Measurements from ENCODE around the gene C1GALT1. TPM values are rescaled to one million over a fixed set of nuclear protein-coding genes. Genes with fewer than 3 reads are reported as not detected.

Gene C1GALT1
- total and polyA plus RNA-seq, 2 experiments from 2014 or later = 58.2 to 203 TPM

DNA sequence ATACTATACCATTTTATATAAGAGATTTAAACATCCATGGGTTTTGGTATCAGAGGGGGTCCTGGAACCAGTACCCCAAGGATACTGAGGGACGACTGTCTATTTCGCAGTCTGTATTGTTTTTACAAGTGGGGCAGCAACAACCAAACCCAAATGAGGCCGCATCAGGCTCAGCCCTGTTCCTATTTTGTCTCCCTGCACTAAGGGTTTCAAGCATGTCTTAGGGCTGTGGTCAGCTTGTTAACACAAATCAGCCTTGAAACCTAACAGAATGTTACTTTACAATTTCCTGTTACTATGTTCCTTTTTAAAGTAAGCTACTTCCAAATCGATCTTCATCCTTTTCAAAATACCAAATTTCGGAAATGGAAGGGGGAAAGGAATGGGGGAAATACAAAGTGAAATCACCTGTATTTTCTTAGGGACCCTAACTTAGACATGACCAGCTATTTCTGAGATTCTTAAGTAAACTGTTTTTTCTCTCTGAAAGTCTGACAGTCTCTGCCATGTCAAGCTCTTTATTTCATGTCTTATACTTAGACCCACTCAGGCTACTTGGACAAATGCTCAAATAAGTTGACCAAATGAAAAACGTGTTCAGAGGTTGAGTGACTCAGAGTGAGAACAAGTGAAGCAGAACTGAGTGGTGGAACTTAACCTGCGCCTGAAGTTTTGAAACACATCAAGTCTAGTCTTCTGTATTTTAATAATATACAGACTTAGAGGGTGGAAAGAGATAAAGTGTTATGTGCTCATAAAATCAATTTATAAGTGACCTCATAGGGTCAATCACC is 75.8 kb downstream of the C1GALT1 start:
- Histone ChIP-seq H3K9me2 (ENCODE audit: insufficient read depth) (no peaks in the 10 kb centered on the region; the same call in 1 of the 2 replicates), H3K36me3 (ENCODE audit: insufficient read depth) (no peaks in the 10 kb centered on the region), H3K27ac (ENCODE audit: low read depth) (peak overlapping the region; percentile 46; the same call in 1 of the 2 replicates), H4K20me1 (replicated peaks; ENCODE audit: insufficient read depth) (no peaks in the 10 kb centered on the region), H3K4me3 (no peak overlapping the region), H3K4me2 (peak overlapping the region; percentile 67; the same call in 1 of the 2 replicates), H3K79me2 (replicated peaks; ENCODE audit: insufficient read depth) (no peaks in the 10 kb centered on the region), H3K4me1 (ENCODE audit: insufficient read depth) (peaks cover 22% of the 10 kb centered on the region), H3K27me3 (ENCODE audit: insufficient read depth) (no peaks in the 10 kb centered on the region), H2AFZ (no peak overlapping the region), H3F3A (replicated peaks; ENCODE audit: low read depth) (no peaks in the 10 kb centered on the region)
- no peak; the same call in 2 of the 3 replicates for ATAC-seq
- Mint-ChIP-seq H3K36me3 (ENCODE audit: low read depth) (peaks cover 4% of the 10 kb centered on the region; the same call in 2 of the 3 replicates), H3K4me1 (peaks cover 31% of the 10 kb centered on the region), H3K27ac (0 out of 2 replicates have a peak overlapping the region, but pooled peaks have one; percentile 11), H3K27me3 (ENCODE audit: insufficient read depth, low read depth, poor library complexity) (no peaks in the 10 kb centered on the region), H3K4me3 (no peak overlapping the region), H3K9me3 (no peaks in the 10 kb centered on the region)
- TF ChIP-seq, protein P1, sequence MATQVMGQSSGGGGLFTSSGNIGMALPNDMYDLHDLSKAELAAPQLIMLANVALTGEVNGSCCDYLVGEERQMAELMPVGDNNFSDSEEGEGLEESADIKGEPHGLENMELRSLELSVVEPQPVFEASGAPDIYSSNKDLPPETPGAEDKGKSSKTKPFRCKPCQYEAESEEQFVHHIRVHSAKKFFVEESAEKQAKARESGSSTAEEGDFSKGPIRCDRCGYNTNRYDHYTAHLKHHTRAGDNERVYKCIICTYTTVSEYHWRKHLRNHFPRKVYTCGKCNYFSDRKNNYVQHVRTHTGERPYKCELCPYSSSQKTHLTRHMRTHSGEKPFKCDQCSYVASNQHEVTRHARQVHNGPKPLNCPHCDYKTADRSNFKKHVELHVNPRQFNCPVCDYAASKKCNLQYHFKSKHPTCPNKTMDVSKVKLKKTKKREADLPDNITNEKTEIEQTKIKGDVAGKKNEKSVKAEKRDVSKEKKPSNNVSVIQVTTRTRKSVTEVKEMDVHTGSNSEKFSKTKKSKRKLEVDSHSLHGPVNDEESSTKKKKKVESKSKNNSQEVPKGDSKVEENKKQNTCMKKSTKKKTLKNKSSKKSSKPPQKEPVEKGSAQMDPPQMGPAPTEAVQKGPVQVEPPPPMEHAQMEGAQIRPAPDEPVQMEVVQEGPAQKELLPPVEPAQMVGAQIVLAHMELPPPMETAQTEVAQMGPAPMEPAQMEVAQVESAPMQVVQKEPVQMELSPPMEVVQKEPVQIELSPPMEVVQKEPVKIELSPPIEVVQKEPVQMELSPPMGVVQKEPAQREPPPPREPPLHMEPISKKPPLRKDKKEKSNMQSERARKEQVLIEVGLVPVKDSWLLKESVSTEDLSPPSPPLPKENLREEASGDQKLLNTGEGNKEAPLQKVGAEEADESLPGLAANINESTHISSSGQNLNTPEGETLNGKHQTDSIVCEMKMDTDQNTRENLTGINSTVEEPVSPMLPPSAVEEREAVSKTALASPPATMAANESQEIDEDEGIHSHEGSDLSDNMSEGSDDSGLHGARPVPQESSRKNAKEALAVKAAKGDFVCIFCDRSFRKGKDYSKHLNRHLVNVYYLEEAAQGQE (IDR thresholded peaks at IDR 0.05; ENCODE audit: unreplicated experiment) = no peak
- TF ChIP-seq EZH2 (IDR thresholded peaks at IDR 0.05; ENCODE audit: low read depth, unreplicated experiment) (no peak), STAT1 (IDR thresholded peaks at IDR 0.05; ENCODE audit: unreplicated experiment) (no peak), ZNF114 (CRISPR knock-in tag; IDR thresholded peaks at IDR 0.05) (no peak), NANOG (IDR thresholded peaks at IDR 0.05; ENCODE audit: borderline replicate concordance) (no peak), EZH2phosphoT487 (IDR thresholded peaks at IDR 0.05; ENCODE audit: unreplicated experiment) (no peak), JUNB (IDR thresholded peaks at IDR 0.05; ENCODE audit: unreplicated experiment) (no peak), POLR2AphosphoS5 (IDR thresholded peaks at IDR 0.05; ENCODE audit: low read depth) (no peak), ZNF331 (CRISPR knock-in tag; IDR thresholded peaks at IDR 0.05; ENCODE audit: low read depth) (no peak), CREB1 (CRISPR knock-in tag; IDR thresholded peaks at IDR 0.05; ENCODE audit: low read depth) (no peak)
- TF ChIP-seq, protein P2, sequence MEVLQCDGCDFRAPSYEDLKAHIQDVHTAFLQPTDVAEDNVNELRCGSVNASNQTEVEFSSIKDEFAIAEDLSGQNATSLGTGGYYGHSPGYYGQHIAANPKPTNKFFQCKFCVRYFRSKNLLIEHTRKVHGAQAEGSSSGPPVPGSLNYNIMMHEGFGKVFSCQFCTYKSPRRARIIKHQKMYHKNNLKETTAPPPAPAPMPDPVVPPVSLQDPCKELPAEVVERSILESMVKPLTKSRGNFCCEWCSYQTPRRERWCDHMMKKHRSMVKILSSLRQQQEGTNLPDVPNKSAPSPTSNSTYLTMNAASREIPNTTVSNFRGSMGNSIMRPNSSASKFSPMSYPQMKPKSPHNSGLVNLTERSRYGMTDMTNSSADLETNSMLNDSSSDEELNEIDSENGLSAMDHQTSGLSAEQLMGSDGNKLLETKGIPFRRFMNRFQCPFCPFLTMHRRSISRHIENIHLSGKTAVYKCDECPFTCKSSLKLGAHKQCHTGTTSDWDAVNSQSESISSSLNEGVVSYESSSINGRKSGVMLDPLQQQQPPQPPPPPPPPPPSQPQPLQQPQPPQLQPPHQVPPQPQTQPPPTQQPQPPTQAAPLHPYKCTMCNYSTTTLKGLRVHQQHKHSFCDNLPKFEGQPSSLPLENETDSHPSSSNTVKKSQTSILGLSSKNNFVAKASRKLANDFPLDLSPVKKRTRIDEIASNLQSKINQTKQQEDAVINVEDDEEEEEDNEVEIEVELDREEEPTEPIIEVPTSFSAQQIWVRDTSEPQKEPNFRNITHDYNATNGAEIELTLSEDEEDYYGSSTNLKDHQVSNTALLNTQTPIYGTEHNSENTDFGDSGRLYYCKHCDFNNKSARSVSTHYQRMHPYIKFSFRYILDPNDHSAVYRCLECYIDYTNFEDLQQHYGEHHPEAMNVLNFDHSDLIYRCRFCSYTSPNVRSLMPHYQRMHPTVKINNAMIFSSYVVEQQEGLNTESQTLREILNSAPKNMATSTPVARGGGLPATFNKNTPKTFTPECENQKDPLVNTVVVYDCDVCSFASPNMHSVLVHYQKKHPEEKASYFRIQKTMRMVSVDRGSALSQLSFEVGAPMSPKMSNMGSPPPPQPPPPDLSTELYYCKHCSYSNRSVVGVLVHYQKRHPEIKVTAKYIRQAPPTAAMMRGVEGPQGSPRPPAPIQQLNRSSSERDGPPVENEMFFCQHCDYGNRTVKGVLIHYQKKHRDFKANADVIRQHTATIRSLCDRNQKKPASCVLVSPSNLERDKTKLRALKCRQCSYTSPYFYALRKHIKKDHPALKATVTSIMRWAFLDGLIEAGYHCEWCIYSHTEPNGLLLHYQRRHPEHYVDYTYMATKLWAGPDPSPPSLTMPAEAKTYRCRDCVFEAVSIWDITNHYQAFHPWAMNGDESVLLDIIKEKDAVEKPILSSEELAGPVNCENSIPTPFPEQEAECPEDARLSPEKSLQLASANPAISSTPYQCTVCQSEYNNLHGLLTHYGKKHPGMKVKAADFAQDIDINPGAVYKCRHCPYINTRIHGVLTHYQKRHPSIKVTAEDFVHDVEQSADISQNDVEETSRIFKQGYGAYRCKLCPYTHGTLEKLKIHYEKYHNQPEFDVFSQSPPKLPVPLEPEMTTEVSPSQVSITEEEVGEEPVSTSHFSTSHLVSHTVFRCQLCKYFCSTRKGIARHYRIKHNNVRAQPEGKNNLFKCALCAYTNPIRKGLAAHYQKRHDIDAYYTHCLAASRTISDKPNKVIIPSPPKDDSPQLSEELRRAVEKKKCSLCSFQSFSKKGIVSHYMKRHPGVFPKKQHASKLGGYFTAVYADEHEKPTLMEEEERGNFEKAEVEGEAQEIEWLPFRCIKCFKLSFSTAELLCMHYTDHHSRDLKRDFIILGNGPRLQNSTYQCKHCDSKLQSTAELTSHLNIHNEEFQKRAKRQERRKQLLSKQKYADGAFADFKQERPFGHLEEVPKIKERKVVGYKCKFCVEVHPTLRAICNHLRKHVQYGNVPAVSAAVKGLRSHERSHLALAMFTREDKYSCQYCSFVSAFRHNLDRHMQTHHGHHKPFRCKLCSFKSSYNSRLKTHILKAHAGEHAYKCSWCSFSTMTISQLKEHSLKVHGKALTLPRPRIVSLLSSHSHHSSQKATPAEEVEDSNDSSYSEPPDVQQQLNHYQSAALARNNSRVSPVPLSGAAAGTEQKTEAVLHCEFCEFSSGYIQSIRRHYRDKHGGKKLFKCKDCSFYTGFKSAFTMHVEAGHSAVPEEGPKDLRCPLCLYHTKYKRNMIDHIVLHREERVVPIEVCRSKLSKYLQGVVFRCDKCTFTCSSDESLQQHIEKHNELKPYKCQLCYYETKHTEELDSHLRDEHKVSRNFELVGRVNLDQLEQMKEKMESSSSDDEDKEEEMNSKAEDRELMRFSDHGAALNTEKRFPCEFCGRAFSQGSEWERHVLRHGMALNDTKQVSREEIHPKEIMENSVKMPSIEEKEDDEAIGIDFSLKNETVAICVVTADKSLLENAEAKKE (CRISPR knock-in tag; IDR thresholded peaks at IDR 0.05) = no peak
- TF ChIP-seq, protein P3, sequence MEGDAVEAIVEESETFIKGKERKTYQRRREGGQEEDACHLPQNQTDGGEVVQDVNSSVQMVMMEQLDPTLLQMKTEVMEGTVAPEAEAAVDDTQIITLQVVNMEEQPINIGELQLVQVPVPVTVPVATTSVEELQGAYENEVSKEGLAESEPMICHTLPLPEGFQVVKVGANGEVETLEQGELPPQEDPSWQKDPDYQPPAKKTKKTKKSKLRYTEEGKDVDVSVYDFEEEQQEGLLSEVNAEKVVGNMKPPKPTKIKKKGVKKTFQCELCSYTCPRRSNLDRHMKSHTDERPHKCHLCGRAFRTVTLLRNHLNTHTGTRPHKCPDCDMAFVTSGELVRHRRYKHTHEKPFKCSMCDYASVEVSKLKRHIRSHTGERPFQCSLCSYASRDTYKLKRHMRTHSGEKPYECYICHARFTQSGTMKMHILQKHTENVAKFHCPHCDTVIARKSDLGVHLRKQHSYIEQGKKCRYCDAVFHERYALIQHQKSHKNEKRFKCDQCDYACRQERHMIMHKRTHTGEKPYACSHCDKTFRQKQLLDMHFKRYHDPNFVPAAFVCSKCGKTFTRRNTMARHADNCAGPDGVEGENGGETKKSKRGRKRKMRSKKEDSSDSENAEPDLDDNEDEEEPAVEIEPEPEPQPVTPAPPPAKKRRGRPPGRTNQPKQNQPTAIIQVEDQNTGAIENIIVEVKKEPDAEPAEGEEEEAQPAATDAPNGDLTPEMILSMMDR (conservative IDR thresholded peaks at IDR 0.05; ENCODE audit: low read depth in 2 of 2) = no peak
- TF ChIP-seq, protein P4, sequence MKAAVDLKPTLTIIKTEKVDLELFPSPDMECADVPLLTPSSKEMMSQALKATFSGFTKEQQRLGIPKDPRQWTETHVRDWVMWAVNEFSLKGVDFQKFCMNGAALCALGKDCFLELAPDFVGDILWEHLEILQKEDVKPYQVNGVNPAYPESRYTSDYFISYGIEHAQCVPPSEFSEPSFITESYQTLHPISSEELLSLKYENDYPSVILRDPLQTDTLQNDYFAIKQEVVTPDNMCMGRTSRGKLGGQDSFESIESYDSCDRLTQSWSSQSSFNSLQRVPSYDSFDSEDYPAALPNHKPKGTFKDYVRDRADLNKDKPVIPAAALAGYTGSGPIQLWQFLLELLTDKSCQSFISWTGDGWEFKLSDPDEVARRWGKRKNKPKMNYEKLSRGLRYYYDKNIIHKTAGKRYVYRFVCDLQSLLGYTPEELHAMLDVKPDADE (IDR thresholded peaks at IDR 0.05) = no peak
- DNase-seq (ENCODE audit: low spot score) = no peak
